Spleen (tissue), 11 donors: Measurements from ENCODE around the gene FAM163A. TPM values are rescaled to one million over a fixed set of nuclear protein-coding genes. Genes with fewer than 3 reads are reported as not detected.
A peak's percentile ranks its signal among the peaks of the same experiment; 100 is the strongest.
"Not testable (repeated sequence)": the region's sequence is repeated elsewhere in the genome, so short reads cannot be mapped to it uniquely, and the experiment has no call there.

ENCODE experiments used
- DNase-seq: peaks from one replicate; pipeline ENCODE4 v3.0.0-alpha.2; 2020
- H3K27ac ChIP-seq, 8 donors: fragments of 200-600 bp; sonication (generic) in 7 of 8; 1 replicate in 4 of 8; 2 replicates in 4 of 8; pipeline versions ENCODE4 v1.5.0 to v1.8.0; 2016 to 2021; ENCODE audit warnings: inconsistent platforms in 4 of 8, mild to moderate bottlenecking in 4 of 8, moderate library complexity in 1 of 8
- H3K27me3 ChIP-seq, 7 donors: fragments of 200-600 bp; sonication (generic) in 6 of 7; replicated peaks in 1 of 7; 1 replicate in 4 of 7; 2 replicates in 3 of 7; pipeline versions ENCODE4 v1.5.0 to v1.8.0; 2016 to 2021; ENCODE audit warnings: inconsistent platforms in 3 of 7, mild to moderate bottlenecking in 1 of 7
- H3K36me3 ChIP-seq, 6 donors: fragments of 200-600 bp; sonication (generic) in 5 of 6; 1 replicate in 4 of 6; 2 replicates in 2 of 6; pipeline versions ENCODE4 v1.5.0 to v1.8.0; 2016 to 2021; ENCODE audit warnings: inconsistent platforms in 2 of 6
- H3K4me1 ChIP-seq, 6 donors: fragments of 200-600 bp; sonication (generic) in 5 of 6; 1 replicate in 3 of 6; 2 replicates in 3 of 6; pipeline versions ENCODE4 v1.5.0 to v1.8.0; 2016 to 2021; ENCODE audit warnings: inconsistent platforms in 3 of 6
- H3K4me3 ChIP-seq, 8 donors: fragments of 200-600 bp; sonication (generic) in 7 of 8; 1 replicate in 4 of 8; 2 replicates in 4 of 8; pipeline versions ENCODE4 v1.5.0 to v1.8.0; 2016 to 2021; ENCODE audit warnings: inconsistent platforms in 4 of 8, mild to moderate bottlenecking in 4 of 8, moderate library complexity in 2 of 8
- H3K9me3 ChIP-seq, 8 donors: fragments of 200-600 bp; sonication (generic) in 7 of 8; 1 replicate in 4 of 8; 2 replicates in 4 of 8; pipeline versions ENCODE4 v1.5.0 to v1.8.0; 2016 to 2021; ENCODE audit warnings: inconsistent platforms in 4 of 8
- POLR2A ChIP-seq, 3 donors: fragments of 450-650 bp; IDR thresholded peaks; one replicate each; pipeline ENCODE4 v1.5.1; 2017; ENCODE audit warnings: antibody characterized with exemption in 3 of 3, mild to moderate bottlenecking in 1 of 3
- POLR2AphosphoS5 ChIP-seq, 3 donors: sonication (generic); formaldehyde crosslinking; IDR thresholded peaks; one replicate each; pipeline ENCODE4 v1.5.1; 2017; ENCODE audit warnings: antibody characterized with exemption in 3 of 3
- WGBS, 5 donors: extraction: QIAGEN DNeasy Blood & Tissue Kit in 3 of 5; methylation state at CpG; one replicate each; pipeline versions ENCODE4 v1.1.5 to v1.1.7; 2013 to 2018; 5-methylcytosine and 5-hydroxymethylcytosine counted together
- intact Hi-C: fragments of 100-400 bp; cut with DNase I; formaldehyde crosslinking; loops from one replicate; pipeline ENCODE4 v1.15.0; 2023; ENCODE audit warnings: low total_unique reads
- polyA plus RNA-seq, 3 donors: library from polyadenylated mRNA; stranded (reverse); fragments of 200-250 nt; gene quantifications; one replicate each; pipeline ENCODE4 v1.2.1, GENCODE V29; 2013
- total RNA-seq, 7 donors: library from RNA; depleted of rRNA in 3 of 7; stranded (reverse); fragments of >200 nt in 3 of 7; fragmentation: NEBNext Ultra II Directional in 4 of 7; extraction: Animal tissue kit (Norgen Biotek cat#: 25700) in 4 of 7; gene quantifications; one replicate each; pipeline versions ENCODE4 v1.1.0 to v1.2.1, GENCODE V29; 2016 to 2021
- TF ChIP-seq, protein P1 (sequence below), 11 experiments: fragments of 200-600 bp in 7 of 11; fragments of 450-650 bp in 4 of 11; sonication (generic) in 4 of 11; IDR thresholded peaks in 8 of 11; conservative IDR thresholded peaks in 3 of 11; 1 replicate in 7 of 11; 2 replicates in 4 of 11; pipeline versions ENCODE4 v1.4.0 to v1.8.0; 2016 to 2021; ENCODE audit warnings: antibody characterized with exemption in 11 of 11, inconsistent platforms in 4 of 11, mild to moderate bottlenecking in 1 of 11
- donor health status: healthy with polysubstance abuse.
- donor health status: DM: no; HTN: no; CAD: no; lungs with moderate emphysema.
- donor health status: DM: no; HTN: no; CAD: no.
- donor health status: Bipolar disorder and iron deficiency.
- donor health status: healthy.
- donor health status: DM: no; HTN: no; CAD: no.
- donor health status: DM: yes; HTN: yes; CAD: no.

FAM163A gene
- total and polyA plus RNA-seq, 10 donors, result 0.14 to 0.47 (median 0.21) TPM; not detected in 3

DNA sequence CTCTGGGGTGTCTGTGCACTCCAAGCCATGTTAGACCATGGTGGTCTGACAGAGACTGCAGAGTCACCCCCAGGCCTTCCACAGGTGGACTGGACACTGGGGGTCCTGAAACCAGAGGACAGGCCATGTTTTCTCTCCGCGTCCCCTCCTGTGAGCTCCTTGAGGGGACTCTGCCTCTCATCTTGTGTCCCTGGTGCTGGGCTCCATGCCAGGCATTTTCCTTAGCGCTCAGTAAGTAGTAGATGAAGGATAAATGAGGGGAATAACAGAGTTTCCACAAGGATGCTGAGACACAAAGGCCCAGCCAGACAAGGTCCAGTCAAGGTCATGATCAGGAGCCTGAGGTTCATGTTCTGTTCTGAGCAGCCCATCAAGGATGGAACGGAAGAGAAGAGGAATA, 57.4 kb downstream of the FAM163A start:
- TF ChIP-seq, protein P1, sequence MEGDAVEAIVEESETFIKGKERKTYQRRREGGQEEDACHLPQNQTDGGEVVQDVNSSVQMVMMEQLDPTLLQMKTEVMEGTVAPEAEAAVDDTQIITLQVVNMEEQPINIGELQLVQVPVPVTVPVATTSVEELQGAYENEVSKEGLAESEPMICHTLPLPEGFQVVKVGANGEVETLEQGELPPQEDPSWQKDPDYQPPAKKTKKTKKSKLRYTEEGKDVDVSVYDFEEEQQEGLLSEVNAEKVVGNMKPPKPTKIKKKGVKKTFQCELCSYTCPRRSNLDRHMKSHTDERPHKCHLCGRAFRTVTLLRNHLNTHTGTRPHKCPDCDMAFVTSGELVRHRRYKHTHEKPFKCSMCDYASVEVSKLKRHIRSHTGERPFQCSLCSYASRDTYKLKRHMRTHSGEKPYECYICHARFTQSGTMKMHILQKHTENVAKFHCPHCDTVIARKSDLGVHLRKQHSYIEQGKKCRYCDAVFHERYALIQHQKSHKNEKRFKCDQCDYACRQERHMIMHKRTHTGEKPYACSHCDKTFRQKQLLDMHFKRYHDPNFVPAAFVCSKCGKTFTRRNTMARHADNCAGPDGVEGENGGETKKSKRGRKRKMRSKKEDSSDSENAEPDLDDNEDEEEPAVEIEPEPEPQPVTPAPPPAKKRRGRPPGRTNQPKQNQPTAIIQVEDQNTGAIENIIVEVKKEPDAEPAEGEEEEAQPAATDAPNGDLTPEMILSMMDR (IDR thresholded peaks at IDR 0.05 in 8 of 11, conservative IDR thresholded peaks at IDR 0.05 in 3 of 11), result no peak
- TF ChIP-seq POLR2AphosphoS5 (IDR thresholded peaks at IDR 0.05), result no peak
- no peak for TF ChIP-seq POLR2A (IDR thresholded peaks at IDR 0.05)
- 85 to 93% (median 91%) methylated on average over 4 of the region's 4 CpGs for WGBS, 5 donors
- H3K4me3 ChIP-seq, result no peak overlapping the region
- no peaks in the 10 kb centered on the region for H3K9me3 ChIP-seq
- H3K27me3 ChIP-seq, result no peaks in the 10 kb centered on the region
- no peak for DNase-seq
- H3K27ac ChIP-seq, result no peak overlapping the region
- H3K36me3 ChIP-seq, result no peaks in the 10 kb centered on the region
- H3K4me1 ChIP-seq, result no peaks in the 10 kb centered on the region
- intact Hi-C loops, result no loop called here

DNA sequence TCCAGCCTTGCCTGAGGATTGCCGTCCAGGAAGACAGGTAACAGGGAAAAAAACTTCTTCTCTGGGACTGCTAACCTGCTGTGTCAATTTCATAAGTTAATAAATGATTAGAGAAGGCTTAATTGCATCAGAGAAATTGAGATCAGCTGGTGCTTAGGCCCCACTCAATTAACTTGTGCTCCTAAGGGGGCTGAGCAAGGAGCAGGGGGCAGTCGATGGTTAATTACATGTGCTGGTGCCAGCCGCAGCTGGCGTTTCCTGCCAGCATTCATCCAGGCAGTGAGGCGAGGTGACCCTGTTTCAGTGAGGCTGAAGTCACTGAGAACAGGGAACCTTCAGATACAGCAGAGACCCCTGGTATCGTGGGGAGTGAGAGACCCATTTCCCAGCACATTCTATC, 60.0 kb downstream of the FAM163A start:
- Histone ChIP-seq H3K9me3 (no peaks in the 10 kb centered on the region), H3K36me3 (no peaks in the 10 kb centered on the region), H3K27ac (no peak overlapping the region), H3K4me3 (no peak overlapping the region), H3K27me3 (no peaks in the 10 kb centered on the region), H3K4me1 (no peaks in the 10 kb centered on the region)
- no peak for TF ChIP-seq POLR2AphosphoS5 (IDR thresholded peaks at IDR 0.05)
- TF ChIP-seq, protein P1 (IDR thresholded peaks at IDR 0.05 in 8 of 11, conservative IDR thresholded peaks at IDR 0.05 in 3 of 11), result no peak
- intact Hi-C loops, result no loop called here
- DNase-seq, result peak; percentile 22
- WGBS, 5 donors, result 52 to 69% (median 55%) methylated on average over 6 of the region's 6 CpGs

DNA sequence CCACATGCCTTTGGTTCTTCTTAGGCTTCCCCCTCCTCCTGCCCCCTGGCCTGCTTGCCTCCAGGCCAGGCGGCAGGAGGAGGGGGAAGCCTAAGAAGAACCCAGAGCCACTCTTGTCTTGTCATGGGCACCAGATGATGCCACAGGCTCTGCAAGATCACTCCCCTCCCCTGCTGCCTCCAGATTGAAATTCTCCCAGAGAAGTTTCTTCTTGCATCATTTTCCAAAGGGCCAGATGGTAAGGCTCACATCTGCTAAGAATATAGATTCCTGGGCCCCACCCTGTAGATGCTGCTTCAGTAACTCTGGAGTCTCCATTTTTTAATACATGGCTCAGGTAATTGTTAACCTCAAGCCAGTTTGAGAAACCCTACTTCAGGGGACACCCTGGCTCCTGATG, 60.8 kb downstream of the FAM163A start:
- intact Hi-C loops, result no loop called here
- H3K27me3 ChIP-seq, result no peaks in the 10 kb centered on the region
- no peak overlapping the region for H3K27ac ChIP-seq
- H3K9me3 ChIP-seq, result no peaks in the 10 kb centered on the region
- H3K36me3 ChIP-seq, result no peaks in the 10 kb centered on the region
- DNase-seq, result no peak
- H3K4me3 ChIP-seq, result no peak overlapping the region
- TF ChIP-seq, protein P1 (IDR thresholded peaks at IDR 0.05 in 8 of 11, conservative IDR thresholded peaks at IDR 0.05 in 3 of 11), result no peak
- no peak for TF ChIP-seq POLR2A (IDR thresholded peaks at IDR 0.05)
- 71 to 94% (median 81%) methylated on average over 1 of the region's 1 CpG; no CpG with 5 or more reads in 1 of the 5 donors for WGBS, 5 donors
- H3K4me1 ChIP-seq, result no peaks in the 10 kb centered on the region

DNA sequence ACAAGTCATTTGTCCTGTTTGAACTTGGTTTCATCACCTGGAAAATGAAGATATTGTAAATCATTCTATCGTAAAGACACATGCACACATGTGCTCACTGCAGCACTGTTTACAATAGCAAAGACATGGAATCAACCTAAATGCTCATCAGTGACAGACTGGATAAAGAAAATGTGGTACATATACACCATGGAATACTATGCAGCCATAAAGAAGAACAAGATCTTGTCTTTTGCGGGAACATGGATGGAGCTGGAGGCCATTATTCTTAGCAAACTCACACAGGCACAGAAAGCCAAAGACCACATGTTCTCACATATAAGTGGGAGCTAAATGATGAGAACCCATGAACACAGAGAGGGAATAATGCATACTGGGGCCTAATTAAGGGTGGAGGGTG, 61.3 kb downstream of the FAM163A start:
- H3K4me3 ChIP-seq, H3K36me3 ChIP-seq, H3K27ac ChIP-seq, intact Hi-C loops, H3K27me3 ChIP-seq, H3K9me3 ChIP-seq, H3K4me1 ChIP-seq, DNase-seq: not testable (repeated sequence)
- WGBS, 5 donors, result 95 to 99% (median 98%) methylated on average over 2 of the region's 2 CpGs
